HG02623 (cell line): ENCODE measurements around the gene UGT1A10.
"Not testable (repeated sequence)": the region's sequence is repeated elsewhere in the genome, so short reads cannot be mapped to it uniquely, and the experiment has no call there.

Experiments
- ATAC-seq: cut with Tn5 transposase; IDR thresholded peaks from one replicate; pipeline ENCODE4 v1.9.1; 2021; ENCODE audit warnings: moderate library complexity; ENCODE audit not compliant: unreplicated experiment

UGT1A10 gene

GRCh38 chr2:233691443-233692433, 55.5 kb downstream of the UGT1A10 start:
- no peak for ATAC-seq

- ATAC-seq: no peak
Observed at GRCh38 chr2:233692648-233693047, 56.4 kb downstream of the UGT1A10 start, which contains the start of gene UGT1A6. TSS of gene UGT1A6 (plus strand) at chr2:233692890. CDS start at chr2:233693005, 115 bp downstream.

GRCh38 chr2:233693963-233694362, 57.7 kb downstream of the UGT1A10 start:
- ATAC-seq: no peak

DNA sequence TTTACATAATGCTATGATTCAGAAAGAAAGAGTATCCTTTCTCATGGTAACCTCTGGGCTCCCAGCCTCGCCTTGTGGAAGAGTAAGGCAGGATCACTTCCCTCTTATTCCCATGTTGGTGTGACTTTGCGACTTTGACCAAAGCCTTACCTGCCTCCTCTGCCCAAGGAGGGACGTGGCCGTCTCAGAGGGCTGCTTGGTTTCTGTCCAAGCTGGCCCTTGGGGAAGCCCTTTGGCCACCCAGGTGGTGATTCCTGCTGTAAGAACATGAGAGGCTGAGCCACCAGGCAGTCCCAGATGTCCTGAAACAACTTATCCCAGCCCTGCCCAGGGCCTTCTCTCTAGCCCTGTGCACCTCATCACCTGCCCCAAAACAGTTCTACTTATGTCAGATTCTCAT, 62.5 kb downstream of the UGT1A10 start:
- no peak for ATAC-seq

DNA sequence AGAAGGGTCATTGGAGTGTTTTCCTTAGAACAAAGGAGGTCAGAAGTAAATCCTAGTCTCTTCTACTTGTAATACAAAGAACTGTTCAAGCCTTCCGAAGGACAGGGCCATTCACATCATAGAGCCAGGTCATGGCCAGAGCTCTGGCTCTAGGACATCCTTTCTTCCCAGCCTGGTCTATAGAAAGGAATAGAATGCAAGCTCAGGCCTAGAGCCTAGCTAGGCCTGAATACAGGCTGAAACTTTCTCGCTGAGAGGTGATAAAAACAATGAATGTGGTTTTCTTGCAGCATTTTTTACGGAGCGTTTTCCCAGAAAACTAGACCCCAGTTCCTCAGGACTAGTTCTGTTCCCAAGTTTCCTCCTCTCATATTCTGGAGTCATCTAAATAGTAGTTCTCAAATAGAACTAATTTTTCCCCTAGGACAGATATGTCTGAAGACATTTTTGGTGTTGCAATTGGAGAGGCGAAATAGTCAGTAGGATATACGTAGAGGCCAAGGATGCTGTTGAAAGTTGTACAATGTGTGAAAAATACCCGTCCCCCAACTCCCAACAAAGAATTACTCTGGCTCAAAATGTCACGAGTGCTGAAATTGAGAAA, 63.3 kb downstream of the UGT1A10 start:
- no peak for ATAC-seq

DNA sequence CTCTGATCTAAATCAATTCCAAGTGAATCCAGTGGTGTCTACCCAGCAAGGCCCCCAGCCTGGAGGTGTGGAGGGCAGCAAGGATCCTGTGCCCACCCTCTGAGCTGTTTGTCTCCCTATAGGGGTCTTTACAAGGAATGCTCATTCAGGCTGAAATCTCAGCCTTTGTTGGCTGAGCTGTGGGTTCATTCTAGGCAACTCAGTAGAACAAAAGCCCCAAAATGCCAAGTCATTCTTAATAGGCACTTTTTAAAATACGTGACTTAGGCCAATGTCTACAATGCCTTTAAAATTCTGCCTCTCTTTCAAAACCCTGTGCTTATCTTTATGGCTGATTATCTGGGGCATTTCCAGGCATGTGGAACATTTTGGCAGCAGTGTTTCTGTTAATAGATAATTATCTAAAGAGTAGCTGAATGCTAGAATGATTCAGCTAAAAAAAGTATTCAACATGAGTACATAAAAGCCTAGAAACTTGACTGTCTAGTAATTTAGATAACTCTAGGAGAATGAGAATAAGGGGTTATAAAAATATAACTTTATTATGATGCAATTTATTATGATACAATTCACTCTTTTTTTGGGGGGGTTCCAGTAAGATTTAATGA, 63.9 kb downstream of the UGT1A10 start:
- no peak for ATAC-seq

- ATAC-seq: not testable (repeated sequence)
Observed at GRCh38 chr2:233700842-233701241, 64.6 kb downstream of the UGT1A10 start.

- ATAC-seq: no peak
Observed at GRCh38 chr2:233702238-233702637, 66.0 kb downstream of the UGT1A10 start.

DNA sequence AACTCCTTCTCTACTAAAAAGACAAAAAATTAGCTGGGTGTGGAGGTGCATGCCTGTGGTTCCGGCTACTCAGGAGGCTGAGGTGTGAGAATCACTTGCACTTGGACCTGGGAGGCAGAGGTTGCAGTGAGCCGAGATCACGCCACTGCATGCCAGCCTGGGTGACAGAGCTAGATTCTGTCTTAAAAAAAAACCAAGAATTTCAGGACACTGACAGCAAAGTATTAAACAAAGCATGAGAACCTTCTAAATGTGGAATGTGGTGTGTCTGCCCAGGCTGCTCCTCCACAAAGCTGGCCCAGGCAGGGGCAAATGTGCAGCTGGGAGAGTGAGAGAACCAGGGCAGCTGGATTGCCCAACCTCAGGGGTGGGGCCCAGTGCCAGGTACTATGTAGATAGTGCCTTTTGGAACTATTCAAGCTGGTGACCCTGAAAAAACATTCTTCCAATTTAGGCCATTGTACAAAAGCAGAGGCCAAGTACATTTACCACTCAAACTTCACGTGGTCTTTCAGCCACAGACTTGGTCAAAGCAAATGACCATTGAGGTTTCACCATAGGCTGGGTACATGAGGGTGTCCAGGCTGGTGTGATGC, 69.8 kb downstream of the UGT1A10 start:
- no peak for ATAC-seq

DNA sequence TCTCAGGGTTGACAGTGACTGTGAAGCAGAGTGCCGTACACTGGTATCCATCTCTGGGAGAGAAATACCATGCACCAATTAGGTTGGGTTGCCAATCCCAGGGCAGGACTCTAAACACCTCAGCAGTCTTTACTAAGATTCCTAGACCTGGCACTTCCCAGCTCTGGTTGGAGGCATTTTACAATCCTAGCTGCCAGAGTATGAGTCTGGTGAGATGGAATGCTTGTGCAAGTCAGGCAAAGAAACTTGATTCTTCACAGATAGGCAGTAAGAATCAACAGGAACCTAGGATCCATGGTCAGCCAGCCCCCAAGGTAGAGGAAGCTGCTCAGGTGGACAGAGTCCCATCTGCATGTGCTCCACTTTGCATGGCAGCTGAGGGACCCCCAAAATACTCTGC, 70.5 kb downstream of the UGT1A10 start:
- ATAC-seq: no peak

DNA sequence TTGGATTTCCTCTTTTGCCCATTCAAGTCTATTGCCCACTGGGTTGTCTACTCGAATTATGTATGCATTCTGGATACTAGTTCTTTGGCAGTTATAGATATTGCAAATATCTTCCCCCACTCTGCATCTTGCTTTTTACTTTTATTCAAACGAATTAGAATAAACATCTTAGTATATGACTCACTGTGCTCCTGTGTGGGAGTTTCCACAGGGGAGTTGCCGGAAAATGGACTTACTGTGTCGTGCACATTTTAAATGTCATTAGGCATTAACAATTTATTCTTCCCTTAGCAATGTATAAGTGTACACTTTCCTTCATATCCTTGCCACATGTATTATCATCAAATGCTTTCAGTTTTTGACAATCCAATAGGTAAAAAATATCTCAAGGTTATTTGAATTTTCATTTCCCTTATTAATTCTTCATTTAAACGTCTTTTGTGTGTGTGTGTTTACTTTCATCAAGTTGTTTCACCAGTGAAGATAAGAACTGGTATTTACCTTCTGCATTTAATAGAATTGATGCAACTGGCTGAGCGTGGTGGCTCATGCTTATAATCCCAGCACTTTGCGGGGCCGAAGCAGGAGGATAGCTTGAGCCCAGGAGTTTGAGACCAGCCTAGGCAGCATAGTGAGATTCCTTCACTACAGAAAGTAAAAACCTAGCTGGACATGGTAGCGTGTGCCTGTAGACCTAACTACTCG, 71.8 kb downstream of the UGT1A10 start:
- no peak for ATAC-seq

DNA sequence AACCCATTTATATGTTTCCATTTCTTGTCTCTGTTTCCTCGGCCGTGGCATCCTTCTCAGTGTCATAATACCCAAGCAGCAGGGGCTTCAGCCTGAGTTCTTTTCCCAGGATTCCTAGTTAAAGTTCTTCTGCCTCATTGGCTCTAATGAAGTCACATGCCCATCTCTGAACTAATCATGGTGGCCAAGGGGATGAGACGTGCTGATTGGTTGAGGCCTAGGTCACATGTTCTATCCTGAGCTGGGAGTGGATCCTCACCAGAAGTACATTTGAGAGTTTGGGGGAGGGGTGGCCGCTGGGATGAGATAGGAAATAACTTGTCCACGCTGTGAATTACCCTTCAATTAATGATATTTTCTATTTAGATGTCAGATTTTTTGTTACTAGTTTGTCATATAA, 72.7 kb downstream of the UGT1A10 start:
- no peak for ATAC-seq

GRCh38 chr2:233711312-233712008, 75.2 kb downstream of the UGT1A10 start:
- ATAC-seq: no peak

DNA sequence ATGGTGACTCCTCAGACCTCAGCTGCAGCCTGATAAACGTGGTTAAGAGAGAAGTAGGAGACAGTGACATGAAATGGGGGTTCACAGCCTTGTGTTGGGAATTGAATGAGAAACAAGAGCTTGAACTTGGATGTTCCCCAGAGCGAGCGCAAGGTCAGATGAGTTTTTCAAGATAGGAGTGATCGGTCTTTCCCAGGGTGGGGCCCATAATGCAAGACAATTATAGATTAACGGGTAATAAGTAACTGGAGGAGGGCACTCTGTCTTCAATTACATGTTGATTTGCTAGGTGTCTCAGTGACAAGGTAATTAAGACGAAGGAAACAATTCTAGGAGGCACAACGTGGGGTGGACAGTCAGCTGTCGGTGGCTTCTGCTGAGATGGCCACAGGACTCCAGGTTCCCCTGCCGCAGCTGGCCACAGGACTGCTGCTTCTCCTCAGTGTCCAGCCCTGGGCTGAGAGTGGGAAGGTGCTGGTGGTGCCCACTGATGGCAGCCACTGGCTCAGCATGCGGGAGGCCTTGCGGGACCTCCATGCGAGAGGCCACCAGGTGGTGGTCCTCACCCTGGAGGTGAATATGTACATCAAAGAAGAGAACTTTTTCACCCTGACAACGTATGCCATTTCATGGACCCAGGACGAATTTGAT, 76.5 kb downstream of the UGT1A10 start, which contains the start of gene UGT1A5:
Gene UGT1A5 (plus strand): TSS at position 297 of the 651 bp plus-strand sequence. CDS start 85 bp downstream, at position 382.
- no peak for ATAC-seq

GRCh38 chr2:233713262-233713615, 77.0 kb downstream of the UGT1A10 start:
- no peak for ATAC-seq

- no peak for ATAC-seq
Observed at GRCh38 chr2:233714121-233714520, 77.9 kb downstream of the UGT1A10 start.

DNA sequence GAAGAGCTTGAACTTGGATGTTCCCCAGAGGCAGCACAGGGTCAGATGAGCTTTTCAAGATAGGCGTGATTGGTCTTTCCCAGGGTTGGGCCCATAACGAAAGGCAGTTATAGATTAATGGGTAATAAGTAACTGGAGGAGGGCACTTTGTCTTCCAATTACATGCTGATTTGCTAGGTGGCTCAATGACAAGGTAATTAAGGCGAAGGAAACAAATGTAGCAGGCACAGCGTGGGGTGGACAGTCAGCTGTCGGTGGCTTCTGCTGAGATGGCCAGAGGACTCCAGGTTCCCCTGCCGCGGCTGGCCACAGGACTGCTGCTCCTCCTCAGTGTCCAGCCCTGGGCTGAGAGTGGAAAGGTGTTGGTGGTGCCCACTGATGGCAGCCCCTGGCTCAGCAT, 82.3 kb downstream of the UGT1A10 start, which contains the start of gene UGT1A4:
Gene UGT1A4 (plus strand): TSS at position 185 of the 400 bp plus-strand sequence. CDS start 85 bp downstream, at position 270.
- no peak for ATAC-seq

GRCh38 chr2:233728723-233729301, 92.6 kb downstream of the UGT1A10 start, which contains the start of gene UGT1A3:
TSS of gene UGT1A3 (plus strand) at chr2:233729042. CDS start at chr2:233729127, 85 bp downstream.
- ATAC-seq: no peak
